GM21786 (cell line): ENCODE data around the gene PIK3R6.

ENCODE experiments used
- ATAC-seq: cut with Tn5 transposase; IDR thresholded peaks from one replicate; pipeline ENCODE4 v1.9.1; 2021; ENCODE audit not compliant: unreplicated experiment

The PIK3R6 gene

GRCh38 chr17:8798846-8799569 lies 68.5 kb downstream of the PIK3R6 start, which contains the start of gene MFSD6L:
TSS of gene MFSD6L (minus strand) at chr17:8799365. CDS start at chr17:8799120, 245 bp downstream.
- ATAC-seq, result no peak

DNA sequence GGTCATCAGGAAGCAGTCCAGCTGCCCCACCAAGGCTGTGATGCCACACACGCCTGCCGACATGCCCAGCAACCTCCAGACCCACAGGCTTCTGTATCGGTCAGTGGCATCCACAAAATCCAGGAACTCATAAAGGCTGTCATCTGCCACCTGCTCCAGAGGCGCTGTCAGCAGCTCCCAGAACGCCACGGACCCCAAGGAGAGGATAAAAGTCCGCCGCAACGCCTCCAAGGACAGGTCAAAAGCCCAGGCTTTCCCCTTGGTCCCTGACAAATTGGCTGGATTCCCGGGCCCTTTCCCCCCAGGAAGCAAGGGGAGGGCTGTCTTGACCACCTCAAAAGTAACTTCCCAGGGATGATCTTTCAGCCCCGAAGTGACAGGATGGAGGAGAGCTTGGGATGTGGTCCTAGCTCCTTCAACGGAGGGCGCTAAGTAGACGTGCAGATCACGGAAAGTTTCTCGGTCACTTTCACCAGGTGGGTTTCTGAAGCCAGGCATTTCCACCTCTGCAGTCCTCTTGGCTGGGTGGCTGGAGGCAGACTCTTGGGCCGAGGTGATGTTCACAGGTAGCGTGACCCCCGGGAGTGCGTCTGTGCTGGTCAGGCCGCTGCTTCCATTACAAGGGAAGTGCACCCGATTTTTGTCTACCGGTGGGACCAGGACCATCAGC lies 69.2 kb downstream of the PIK3R6 start:
- no peak for ATAC-seq

GRCh38 chr17:8797621-8798175 lies 69.8 kb downstream of the PIK3R6 start:
- no peak for ATAC-seq

DNA sequence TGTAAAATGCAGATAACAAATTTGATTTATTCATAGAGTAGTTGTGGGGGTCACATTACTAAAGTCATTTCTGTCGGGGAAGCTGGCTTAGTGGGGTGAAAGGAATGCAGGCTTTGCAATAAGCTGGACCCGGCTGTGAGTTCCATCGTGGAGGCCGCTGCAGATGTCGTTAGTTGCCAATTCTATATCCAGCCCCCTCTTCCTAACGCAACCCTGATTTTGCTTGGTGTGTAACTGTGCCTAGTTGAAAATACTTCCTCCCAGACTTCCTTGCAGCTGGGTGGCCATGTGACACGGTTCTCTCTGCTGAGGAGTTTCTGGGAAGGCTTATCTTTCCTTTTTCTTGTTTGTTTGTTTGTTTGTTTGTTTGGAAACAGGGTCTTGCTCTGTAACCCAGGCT lies 72.8 kb downstream of the PIK3R6 start:
- no peak for ATAC-seq

- ATAC-seq, result no peak
Observed at GRCh38 chr17:8793649-8794048, 73.8 kb downstream of the PIK3R6 start.

DNA sequence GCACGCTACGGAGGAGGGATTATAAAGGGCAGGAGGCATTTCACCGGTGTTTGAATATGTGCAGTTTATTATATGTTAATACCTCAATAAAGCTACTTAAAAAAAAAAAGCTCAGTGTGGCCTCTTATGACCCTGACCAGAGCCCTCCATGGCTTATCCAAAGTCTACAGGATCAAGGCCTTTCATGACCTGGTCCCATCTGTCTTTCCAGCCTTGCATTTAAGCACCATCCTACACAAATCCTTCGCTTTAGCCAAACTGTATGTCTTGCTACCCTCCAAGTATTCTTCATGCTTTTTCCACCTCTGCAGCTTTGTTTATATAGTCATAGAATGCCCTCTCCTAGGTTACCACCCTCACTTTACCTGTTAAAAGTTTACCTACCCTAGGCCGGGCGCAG lies 74.8 kb downstream of the PIK3R6 start:
- ATAC-seq, result no peak

- ATAC-seq, result no peak
Observed at GRCh38 chr17:8791910-8792270, 75.6 kb downstream of the PIK3R6 start.

- no peak for ATAC-seq
Observed at GRCh38 chr17:8791248-8791909, 76.1 kb downstream of the PIK3R6 start.

DNA sequence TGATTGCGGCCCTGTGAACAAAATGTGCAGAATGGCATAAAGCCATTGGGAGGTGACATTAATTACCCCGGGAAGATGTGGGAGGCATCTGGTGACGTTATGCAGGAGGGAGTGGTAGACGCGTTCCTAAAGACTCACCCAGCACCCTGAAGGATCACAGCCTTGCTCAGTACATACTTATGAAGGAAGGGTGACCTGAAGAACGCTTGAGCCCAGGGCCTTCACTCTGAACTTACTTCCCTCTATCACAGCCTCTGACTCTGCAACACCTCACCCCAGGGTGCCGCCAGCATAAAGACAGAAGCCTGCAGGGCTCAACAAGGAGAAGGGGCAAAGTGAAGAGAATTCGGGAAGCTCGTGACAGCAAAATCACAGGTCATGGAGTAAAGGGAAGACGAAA lies 77.7 kb downstream of the PIK3R6 start:
- no peak for ATAC-seq

GRCh38 chr17:8788998-8789397 lies 78.5 kb downstream of the PIK3R6 start:
- no peak for ATAC-seq

GRCh38 chr17:8785547-8786413 lies 81.7 kb downstream of the PIK3R6 start:
- no peak for ATAC-seq

DNA sequence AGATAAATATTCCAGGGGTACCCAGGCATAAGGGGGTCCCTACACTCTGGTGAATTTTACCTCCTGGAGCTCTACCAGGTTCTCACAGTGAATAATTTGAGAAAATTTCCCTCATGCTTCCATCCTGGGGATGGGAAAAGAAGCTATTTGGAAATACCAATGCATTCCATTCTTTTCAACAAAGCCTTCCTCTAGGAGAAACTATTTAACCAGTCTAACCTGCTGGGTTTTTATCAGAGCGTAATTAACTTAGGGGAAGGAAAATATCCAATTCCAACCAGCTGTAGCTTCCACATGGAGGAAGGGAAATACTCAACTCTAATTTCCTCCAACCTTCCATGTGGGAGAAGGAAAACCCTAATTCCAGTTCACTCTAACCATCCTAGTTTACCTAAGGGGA lies 85.3 kb downstream of the PIK3R6 start:
- no peak for ATAC-seq

GRCh38 chr17:8781776-8782175 lies 85.7 kb downstream of the PIK3R6 start:
- ATAC-seq, result no peak

DNA sequence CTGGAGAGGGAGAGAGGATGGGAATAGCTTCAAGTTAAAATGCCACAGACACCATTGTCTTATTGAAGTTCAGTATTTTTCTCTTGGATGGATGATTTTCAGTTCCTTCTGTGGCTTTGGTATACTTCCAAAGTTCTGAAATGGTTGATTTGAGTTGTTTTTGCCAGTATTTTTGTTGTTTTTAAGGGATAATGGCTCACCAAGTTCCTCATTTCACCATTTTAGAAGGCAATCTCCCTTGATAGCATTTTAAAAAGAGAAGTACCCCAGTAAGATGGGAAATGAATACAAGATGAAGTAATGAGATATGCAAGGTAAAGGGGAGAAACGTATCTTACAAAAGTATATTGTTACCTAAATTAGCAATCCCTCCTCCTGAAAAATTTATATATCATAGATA lies 90.6 kb downstream of the PIK3R6 start:
- ATAC-seq, result no peak

DNA sequence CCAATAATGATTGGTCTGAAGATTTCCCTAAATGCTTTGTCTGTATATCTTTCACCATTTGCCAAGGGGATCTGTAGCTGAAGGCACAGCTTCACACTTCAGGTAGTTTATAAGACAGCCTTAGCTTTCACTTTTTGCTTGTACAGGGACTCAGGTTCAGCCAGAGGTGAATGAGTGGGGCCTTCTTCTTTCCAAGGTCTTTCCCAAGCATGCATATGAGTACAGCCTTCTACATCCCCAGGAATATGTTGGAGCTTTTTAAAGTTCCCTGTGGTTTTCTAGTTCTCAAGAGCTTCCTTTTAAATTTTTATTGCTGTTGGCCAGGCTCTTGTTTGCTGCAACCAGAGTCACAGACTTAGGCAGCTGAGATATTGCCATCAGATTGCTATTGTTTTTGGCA lies 91.2 kb downstream of the PIK3R6 start:
- ATAC-seq, result no peak

GRCh38 chr17:8766731-8767130 lies 100.7 kb downstream of the PIK3R6 start:
- ATAC-seq, result no peak

GRCh38 chr17:8762012-8762411 lies 105.5 kb downstream of the PIK3R6 start:
- no peak for ATAC-seq

DNA sequence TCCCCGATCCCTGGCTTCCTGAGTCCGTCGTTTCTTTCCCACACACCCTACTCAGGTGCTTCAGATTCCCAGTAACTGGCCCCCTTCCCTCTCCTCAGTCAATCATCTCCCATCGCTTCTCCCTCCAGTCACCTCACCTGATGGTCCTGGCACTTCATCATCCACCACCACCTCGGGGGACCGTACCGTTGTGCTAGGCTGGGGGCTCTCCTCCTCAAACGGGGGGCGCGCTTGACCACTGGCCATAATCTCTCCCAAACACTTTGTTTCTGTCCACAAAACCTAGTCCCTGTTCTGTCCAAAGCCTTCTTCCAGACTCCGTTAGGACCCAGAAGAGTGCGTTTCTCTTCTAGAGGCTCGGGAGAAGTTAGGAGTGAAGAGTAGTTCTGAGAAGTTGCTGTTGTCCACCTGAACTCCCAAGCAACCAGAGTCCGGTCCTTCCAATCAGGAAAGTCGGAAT lies 109.3 kb downstream of the PIK3R6 start, which contains the start of gene SPDYE4:
SPDYE4 (minus strand) TSS at position 410 of the 460 bp plus-strand sequence; CDS start at position 246, 164 bp downstream.
- no peak for ATAC-seq

DNA sequence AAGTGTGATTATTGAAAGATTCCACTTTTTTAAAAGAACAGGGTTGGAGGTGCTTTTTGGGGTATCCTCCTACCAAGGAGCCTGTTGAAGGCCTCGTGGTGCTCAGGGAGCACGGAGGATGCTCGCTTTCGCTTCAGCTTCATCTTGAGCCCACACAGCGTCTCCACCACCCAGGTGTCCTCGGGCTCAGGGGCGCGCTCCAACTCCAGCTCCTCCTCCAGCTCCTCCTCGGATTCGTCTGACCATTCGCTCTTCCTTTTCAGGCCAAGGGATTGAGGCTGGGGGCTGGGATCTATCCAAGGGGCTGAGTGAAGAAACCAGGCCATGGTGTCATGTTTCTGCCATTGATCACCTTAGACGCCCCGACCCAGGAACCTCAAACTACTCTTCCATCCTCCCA lies 110.3 kb downstream of the PIK3R6 start:
- no peak for ATAC-seq

GRCh38 chr17:8755590-8756255 lies 111.8 kb downstream of the PIK3R6 start:
- no peak for ATAC-seq
